Nephron (organoid): ENCODE data around the gene PRDM1.

Experiments
- H3K27ac Mint-ChIP-seq, 3 experiments: 2 replicates each; pipeline ENCODE4 v1.8.0; 2020; ENCODE audit warnings: mixed read lengths in 3 of 3, mild to moderate bottlenecking in 2 of 3, moderate library complexity in 1 of 3
- H3K27me3 Mint-ChIP-seq: 2 replicates; pipeline ENCODE4 v1.8.0; 2021; ENCODE audit warnings: low read depth, mild to moderate bottlenecking, moderate library complexity, mixed read lengths
- H3K36me3 Mint-ChIP-seq: 2 replicates; pipeline ENCODE4 v1.8.0; 2020; ENCODE audit warnings: low read depth, mixed read lengths
- H3K4me1 Mint-ChIP-seq: 2 replicates; pipeline ENCODE4 v1.8.0; 2020; ENCODE audit warnings: mixed read lengths
- H3K4me3 Mint-ChIP-seq, 3 experiments: 2 replicates each; pipeline ENCODE4 v1.8.0; 2020; ENCODE audit warnings: mild to moderate bottlenecking in 3 of 3, mixed read lengths in 3 of 3, moderate library complexity in 2 of 3
- H3K9me3 Mint-ChIP-seq: 2 replicates; pipeline ENCODE4 v1.8.0; 2020; ENCODE audit warnings: mixed read lengths
- TF ChIP-seq, protein P1 (sequence below), 3 experiments: fragments of 200-600 bp; sonication (generic); IDR thresholded peaks; one replicate each; pipeline ENCODE4 v1.5.0; 2021; ENCODE audit warnings: antibody characterized with exemption in 3 of 3; ENCODE audit not compliant: unreplicated experiment in 3 of 3

PRDM1 gene

DNA sequence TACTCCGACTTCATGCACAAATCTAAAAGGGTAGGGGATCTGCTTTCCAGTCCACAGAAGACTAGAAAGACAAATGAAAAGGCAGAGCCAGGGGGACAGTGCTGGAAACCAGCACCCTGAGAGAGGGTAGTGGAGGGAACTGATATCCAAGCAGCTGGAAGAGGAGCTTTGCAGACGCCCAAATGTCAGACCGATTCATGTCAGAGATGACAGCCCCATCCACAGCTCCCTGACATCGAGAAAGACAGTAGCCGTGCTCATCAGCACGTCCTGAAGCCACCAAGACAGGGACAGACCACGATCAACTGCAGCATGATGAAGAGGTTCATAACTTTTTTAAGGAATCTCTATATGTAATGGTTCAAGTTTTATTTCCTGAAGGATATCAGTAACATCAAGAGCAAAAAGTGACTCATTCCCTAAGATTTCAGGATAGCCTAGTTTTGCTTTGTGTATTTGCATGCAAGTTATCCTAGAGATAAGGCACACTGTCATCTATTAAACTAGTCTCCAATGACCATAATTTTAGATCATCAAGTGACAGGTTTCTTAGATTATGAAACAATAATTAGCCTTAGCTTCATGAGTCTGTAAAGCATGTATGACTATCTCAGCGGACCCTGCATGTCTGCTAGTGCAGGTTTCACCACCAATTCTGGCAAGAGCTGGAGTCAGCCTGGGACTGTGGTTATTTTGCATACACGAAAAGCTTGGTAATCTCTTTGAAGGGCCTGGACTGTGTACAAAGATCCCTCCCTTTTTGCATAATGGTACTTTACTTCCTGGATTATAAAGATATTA is 43.0 kb downstream of the PRDM1 start:
- no peak overlapping the region for H3K4me3 Mint-ChIP-seq
- TF ChIP-seq, protein P1, sequence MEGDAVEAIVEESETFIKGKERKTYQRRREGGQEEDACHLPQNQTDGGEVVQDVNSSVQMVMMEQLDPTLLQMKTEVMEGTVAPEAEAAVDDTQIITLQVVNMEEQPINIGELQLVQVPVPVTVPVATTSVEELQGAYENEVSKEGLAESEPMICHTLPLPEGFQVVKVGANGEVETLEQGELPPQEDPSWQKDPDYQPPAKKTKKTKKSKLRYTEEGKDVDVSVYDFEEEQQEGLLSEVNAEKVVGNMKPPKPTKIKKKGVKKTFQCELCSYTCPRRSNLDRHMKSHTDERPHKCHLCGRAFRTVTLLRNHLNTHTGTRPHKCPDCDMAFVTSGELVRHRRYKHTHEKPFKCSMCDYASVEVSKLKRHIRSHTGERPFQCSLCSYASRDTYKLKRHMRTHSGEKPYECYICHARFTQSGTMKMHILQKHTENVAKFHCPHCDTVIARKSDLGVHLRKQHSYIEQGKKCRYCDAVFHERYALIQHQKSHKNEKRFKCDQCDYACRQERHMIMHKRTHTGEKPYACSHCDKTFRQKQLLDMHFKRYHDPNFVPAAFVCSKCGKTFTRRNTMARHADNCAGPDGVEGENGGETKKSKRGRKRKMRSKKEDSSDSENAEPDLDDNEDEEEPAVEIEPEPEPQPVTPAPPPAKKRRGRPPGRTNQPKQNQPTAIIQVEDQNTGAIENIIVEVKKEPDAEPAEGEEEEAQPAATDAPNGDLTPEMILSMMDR (IDR thresholded peaks at IDR 0.05; ENCODE audit: unreplicated experiment in 3 of 3), result no peak
- H3K9me3 Mint-ChIP-seq, result no peaks in the 10 kb centered on the region
- peaks cover 3% of the 10 kb centered on the region for H3K4me1 Mint-ChIP-seq
- H3K36me3 Mint-ChIP-seq, result no peaks in the 10 kb centered on the region
- H3K27ac Mint-ChIP-seq, result no peak overlapping the region
- peaks cover 15% of the 10 kb centered on the region for H3K27me3 Mint-ChIP-seq

- Mint-ChIP-seq H3K27ac (no peak overlapping the region), H3K4me1 (peaks cover 3% of the 10 kb centered on the region), H3K9me3 (no peaks in the 10 kb centered on the region), H3K36me3 (no peaks in the 10 kb centered on the region), H3K27me3 (peaks cover 8% of the 10 kb centered on the region), H3K4me3 (no peak overlapping the region)
- TF ChIP-seq, protein P1 (IDR thresholded peaks at IDR 0.05; ENCODE audit: unreplicated experiment in 3 of 3), result no peak
These were observed 46.1 kb downstream of the PRDM1 start for GRCh38 chr6:106132153-106132698.

- Mint-ChIP-seq H3K4me1 (peaks cover 3% of the 10 kb centered on the region), H3K9me3 (no peaks in the 10 kb centered on the region), H3K4me3 (no peak overlapping the region), H3K27me3 (peaks cover 8% of the 10 kb centered on the region), H3K27ac (no peak overlapping the region), H3K36me3 (no peaks in the 10 kb centered on the region)
- TF ChIP-seq, protein P1 (IDR thresholded peaks at IDR 0.05; ENCODE audit: unreplicated experiment in 3 of 3), result no peak
These were observed 46.9 kb downstream of the PRDM1 start for GRCh38 chr6:106133040-106133439.

- Mint-ChIP-seq H3K9me3 (no peaks in the 10 kb centered on the region), H3K27ac (no peak overlapping the region), H3K4me3 (no peak overlapping the region), H3K36me3 (no peaks in the 10 kb centered on the region), H3K4me1 (no peaks in the 10 kb centered on the region), H3K27me3 (peaks cover 8% of the 10 kb centered on the region)
- TF ChIP-seq, protein P1 (IDR thresholded peaks at IDR 0.05; ENCODE audit: unreplicated experiment in 3 of 3), result no peak
These were observed 48.1 kb downstream of the PRDM1 start for GRCh38 chr6:106134087-106134770.

GRCh38 chr6:106134906-106135634 is 48.9 kb downstream of the PRDM1 start:
- H3K4me1 Mint-ChIP-seq, result no peaks in the 10 kb centered on the region

More at GRCh38 chr6:106134906-106135634, 48.9 kb downstream of the PRDM1 start:
- Mint-ChIP-seq H3K27me3 (peaks cover 8% of the 10 kb centered on the region), H3K36me3 (no peaks in the 10 kb centered on the region), H3K27ac (no peak overlapping the region), H3K9me3 (no peaks in the 10 kb centered on the region), H3K4me3 (no peak overlapping the region)
- TF ChIP-seq, protein P1 (IDR thresholded peaks at IDR 0.05; ENCODE audit: unreplicated experiment in 3 of 3), result no peak
